ENCODE results near the gene ATRNL1. TPM values are rescaled to one million over a fixed set of nuclear protein-coding genes. Genes with fewer than 3 reads are reported as not detected.

ATRNL1 gene, protein sequence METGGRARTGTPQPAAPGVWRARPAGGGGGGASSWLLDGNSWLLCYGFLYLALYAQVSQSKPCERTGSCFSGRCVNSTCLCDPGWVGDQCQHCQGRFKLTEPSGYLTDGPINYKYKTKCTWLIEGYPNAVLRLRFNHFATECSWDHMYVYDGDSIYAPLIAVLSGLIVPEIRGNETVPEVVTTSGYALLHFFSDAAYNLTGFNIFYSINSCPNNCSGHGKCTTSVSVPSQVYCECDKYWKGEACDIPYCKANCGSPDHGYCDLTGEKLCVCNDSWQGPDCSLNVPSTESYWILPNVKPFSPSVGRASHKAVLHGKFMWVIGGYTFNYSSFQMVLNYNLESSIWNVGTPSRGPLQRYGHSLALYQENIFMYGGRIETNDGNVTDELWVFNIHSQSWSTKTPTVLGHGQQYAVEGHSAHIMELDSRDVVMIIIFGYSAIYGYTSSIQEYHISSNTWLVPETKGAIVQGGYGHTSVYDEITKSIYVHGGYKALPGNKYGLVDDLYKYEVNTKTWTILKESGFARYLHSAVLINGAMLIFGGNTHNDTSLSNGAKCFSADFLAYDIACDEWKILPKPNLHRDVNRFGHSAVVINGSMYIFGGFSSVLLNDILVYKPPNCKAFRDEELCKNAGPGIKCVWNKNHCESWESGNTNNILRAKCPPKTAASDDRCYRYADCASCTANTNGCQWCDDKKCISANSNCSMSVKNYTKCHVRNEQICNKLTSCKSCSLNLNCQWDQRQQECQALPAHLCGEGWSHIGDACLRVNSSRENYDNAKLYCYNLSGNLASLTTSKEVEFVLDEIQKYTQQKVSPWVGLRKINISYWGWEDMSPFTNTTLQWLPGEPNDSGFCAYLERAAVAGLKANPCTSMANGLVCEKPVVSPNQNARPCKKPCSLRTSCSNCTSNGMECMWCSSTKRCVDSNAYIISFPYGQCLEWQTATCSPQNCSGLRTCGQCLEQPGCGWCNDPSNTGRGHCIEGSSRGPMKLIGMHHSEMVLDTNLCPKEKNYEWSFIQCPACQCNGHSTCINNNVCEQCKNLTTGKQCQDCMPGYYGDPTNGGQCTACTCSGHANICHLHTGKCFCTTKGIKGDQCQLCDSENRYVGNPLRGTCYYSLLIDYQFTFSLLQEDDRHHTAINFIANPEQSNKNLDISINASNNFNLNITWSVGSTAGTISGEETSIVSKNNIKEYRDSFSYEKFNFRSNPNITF (N-terminal part only)
- 0.17 and 1.5 TPM in 2 replicates for total RNA-seq

DNA sequence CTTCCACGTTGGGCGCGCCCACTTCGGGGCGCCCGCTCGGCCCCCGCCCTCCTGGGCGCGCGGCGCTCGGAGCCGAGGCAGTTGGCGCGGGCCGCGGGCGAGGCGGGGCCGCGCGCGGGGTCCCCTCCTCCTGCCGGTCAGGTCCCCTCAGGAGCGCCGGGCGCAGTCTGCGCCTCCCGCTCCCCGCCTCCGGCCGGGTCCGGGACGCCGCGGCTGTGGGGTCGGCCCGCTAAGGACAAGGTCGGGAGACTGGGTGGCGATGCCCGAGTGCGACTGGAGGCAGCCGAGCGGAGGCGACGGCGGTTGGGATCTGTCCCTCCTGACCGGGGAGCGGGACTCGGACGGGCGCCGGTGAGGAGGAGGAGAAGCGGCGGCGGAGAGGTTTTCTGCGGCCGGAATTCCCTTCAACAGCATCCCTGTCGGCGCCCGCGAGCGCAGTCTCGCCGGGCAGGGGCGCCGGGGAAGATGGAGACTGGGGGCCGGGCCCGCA is at the start of gene ATRNL1:
Gene ATRNL1 (plus strand): TSS at position 80 of the 490 bp plus-strand sequence. CDS start 386 bp downstream, at position 466.
- DNase-seq, result peak; percentile 17

DNA sequence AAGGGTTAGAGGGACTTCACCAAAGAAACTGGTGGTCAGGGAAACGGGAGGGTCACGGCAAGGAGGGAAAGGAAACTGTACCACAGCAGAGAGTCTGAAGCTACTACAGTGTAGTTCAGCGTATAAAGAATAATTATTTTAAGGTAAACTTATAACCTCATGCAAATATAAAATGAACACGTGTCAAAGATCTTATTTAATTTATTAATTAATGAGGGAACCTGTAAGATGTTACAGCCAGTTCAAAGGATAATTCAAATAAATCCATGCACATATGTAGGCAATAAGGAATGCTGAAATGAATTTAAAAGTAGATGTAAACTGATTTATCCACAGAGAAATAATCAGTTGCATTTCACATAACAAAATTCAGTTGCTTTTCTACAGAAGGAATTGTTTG is 49.4 kb upstream of the ATRNL1 start:
- no peak for DNase-seq

DNA sequence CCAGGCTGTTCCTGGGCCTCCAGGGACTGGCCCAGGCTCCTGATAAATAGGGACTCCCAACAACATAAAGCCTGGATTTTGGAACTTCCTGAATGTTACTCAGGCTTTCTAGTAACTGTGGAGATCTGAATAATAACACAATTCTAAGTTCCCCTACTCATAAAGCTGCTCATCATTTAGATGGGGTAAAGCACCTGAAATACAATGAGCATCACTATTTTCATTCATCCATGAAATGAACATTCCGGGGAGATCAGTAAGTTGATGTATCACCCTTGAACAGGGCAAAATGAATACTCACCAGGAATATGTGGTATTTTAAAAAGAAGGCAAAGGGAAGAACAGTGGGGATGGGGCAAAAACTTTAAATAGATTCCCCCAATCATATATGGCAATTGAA is 48.3 kb upstream of the ATRNL1 start:
- DNase-seq, result no peak

DNA sequence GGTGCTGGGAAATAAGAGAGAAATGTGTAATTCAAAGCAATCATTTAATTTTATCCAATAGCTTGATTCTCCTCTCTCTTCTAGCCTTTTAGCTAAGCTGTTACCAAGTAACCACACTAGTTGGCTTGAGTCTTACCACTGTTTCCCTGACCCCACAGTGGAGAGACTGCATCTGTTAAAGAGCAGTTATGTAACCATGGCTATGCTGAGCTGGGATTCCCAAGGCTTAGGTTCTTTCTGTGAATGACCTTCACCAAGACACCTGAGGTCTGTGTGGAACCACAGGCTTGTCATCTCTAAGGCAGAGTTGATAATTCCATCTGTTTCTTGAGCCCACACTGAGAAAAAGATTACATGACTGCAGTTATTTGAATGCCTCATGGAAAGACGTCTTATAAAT is 47.7 kb upstream of the ATRNL1 start:
- DNase-seq, result no peak

DNA sequence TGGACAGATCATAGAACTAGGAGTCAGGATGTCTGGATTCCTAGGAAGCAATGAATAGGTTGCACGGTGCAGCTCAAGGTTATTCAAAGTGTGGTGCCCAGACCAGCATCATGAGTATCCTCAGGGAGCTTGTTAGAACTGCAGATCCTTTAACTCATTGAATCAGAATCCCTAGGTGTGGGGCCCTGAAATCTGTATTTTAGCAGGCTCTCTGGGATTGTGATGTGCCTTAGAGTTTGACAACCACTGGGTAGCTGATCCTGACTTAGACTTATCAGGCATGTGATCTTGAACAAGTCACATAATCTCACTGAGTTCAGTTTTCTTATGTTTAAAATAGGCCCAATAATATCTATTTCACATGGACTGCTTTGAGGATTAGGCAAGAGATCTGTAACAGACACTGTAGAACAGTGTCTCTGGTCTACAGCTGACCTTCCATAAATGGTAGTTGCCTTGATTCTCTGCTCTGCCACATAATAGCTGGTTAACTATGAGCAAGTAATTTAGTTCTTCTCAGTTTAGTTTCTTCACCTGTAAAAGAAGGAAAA is 46.4 kb upstream of the ATRNL1 start:
- DNase-seq, result no peak

DNA sequence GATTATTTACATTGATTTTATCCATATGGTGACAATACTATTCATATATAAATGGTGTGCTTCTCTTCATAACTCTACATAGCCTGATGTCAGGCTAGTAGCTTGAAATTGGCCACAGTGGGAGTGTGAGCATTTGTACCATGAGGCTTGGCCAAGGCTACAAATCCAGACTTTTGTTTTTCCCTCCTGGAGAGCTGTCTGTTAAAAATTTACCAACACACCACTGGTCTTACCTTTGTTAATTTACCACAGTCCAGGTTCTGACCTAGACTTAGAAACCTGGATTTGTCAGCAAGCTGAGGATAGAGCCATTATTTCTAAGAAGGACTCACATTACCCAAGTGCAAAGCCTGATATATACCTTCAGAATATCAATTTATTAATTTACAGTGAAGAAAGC is 45.5 kb upstream of the ATRNL1 start:
- DNase-seq, result no peak

DNA sequence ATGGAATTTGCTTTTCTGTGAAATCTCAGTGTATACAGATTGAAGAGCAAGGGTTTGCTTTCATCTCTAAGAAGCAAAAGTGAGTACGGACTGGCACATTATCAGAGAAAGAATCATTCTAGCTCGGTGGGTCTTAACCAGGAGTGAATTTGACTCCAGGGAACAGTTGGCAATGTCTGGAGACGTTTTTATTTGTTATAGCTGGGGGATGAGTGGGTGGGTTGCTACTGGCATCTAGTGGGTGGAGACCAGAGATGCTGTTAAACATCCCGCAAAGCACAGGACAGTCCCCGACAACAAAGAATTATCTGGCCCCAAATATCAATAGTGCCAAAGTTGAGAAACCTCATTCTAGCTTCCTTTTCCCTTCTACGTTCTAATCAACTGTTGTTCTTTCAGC is 43.8 kb upstream of the ATRNL1 start:
- no peak for DNase-seq

DNA sequence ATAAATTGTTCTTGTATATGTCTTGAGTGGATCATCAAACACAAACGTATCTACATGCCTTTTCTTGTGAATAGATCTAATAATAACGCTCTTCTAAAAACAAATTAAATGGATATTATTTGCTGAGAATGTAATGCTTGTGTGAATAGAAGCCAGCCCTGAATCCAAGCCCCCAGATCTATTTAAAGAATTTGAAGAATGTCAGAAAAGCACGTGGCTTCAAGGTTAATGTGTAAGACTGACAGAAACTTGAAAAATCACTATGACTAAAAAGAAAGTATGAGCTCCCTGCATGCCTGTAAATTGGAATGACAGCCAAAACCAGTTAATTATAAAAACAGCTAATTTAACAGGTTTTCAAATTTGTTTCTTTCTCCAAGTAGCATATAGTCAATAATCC is 43.2 kb upstream of the ATRNL1 start:
- no peak for DNase-seq

DNA sequence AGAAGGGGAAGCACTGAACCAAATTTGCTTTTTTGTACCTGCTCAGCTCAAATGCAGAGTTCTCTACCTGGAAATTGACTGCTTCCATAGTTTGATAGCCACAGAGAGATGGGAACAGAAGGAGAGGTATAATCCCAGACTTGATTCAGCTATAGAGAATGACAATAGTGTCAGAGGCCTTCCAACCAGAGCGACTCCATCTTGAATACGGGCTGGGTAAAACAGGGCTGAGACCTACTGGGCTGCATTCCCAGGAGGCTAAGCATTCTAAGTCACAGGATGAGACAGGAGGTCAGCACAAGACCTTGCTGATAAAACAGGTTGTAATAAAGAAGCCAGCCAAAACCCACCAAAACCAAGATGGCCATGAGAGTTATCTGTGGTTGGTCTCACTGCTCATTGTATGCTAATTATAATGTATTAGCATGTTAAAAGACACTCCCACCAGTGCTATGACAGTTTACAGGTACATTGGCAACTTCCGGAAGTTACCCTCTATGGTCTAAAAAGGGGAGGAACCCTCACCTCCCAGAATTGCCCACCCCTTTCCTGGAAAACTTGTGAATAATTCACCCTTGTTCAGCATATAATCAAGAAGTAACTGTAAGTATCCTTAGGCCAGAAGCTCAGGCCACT is 42.7 kb upstream of the ATRNL1 start:
- DNase-seq, result no peak

DNA sequence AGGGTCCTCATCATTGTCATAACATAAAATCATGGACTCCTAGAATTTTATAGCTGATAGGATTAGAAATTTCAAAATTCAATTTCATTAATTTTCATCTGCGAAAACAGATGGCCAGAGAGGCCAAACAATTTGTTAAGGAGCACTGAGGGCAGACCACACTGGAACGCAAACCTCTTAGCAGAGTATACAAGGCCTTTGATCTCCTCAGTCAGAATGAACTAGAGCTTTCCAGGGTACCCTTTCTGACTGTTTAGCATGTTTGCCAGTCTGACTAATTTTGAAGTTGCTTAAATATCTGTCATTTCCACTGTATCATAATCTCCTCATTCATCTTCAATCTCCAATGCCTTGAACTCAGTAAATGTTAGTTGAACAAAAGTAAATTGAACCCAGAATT is 41.9 kb upstream of the ATRNL1 start:
- DNase-seq, result no peak

DNA sequence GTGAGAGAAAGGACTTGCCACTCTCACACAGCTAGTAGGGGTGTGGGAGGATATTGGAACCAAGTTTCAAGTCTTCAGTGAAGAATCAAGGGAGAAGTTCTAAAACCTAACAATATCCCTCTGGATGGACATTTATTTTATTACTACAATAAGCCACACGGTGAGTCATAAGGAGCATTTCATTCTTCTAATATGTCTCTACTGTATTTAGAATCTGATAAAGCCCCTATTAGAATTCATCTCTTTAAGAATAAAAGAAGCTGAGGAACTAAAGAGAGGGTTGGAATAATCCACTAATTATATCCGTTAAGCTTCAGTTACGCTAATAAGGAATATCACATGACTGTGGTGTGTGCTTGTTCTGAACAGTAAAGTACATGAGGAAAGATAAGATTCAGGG is 40.9 kb upstream of the ATRNL1 start:
- no peak for DNase-seq

DNA sequence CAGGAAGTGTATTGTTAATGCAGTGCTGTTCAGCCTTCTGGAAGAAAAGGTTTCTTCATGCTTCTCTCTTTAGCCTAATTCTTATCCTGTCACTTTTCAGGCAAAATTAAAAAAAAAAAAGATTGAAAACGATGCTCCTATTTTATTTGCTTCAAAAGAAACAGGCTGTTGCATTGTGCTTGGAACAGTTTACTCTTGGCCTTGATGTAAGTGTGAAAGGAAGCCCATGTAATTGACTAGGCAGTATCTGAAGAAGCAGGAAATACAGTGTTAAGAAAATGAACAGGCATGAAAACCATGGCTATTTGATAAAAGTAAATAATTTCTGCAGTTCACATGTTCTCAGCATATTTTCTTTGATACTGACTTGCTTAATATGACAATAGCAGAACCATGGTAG is 40.4 kb upstream of the ATRNL1 start:
- no peak for DNase-seq

DNA sequence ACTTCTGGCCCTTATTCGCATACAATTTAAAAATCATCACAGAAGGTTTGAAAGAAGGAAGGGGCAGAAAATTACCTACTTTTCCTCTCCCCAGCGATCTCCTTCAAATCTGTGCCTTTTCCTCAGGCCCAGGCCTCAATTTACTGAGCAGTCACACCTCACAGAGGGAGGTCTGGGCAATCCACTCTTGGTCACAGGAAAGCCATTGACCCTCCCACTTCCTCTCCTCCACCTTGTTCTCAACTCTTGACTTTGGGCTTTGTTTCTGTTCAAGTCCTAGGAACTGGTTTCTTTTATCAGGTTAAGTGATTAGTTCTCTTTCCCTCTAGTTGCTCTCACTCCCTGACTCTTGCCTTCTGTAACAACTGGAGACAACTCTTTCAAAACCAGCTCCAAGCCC is 37.0 kb upstream of the ATRNL1 start:
- no peak for DNase-seq

DNA sequence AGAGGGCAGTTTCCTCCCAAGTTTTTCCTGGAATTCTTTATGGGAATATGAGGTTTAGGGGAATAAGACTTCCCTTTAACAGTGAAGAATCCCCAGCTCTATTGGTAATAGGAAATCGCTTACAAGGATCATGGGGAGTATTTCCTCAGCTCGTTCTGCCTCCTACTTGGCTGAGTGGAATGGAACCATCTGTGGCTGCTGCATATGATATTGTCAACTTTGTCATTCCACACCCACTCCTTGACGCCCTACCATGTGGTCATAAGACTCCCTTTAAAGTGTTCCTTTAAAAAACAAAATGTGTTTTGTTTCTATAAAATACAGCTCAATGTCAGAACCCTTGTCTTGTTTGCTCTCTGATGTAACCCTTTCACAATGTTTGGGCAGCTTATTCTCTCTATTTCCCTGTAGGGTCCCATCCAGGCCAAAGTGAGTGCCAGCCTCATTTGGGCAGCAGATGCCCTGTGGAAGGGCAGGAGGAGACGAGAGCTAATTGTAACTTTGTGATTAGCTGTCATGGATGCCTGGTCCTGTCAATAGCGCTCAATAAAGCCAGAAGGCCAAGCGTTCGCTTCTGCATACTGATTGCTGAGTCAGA is 33.8 kb upstream of the ATRNL1 start:
- DNase-seq, result no peak

DNA sequence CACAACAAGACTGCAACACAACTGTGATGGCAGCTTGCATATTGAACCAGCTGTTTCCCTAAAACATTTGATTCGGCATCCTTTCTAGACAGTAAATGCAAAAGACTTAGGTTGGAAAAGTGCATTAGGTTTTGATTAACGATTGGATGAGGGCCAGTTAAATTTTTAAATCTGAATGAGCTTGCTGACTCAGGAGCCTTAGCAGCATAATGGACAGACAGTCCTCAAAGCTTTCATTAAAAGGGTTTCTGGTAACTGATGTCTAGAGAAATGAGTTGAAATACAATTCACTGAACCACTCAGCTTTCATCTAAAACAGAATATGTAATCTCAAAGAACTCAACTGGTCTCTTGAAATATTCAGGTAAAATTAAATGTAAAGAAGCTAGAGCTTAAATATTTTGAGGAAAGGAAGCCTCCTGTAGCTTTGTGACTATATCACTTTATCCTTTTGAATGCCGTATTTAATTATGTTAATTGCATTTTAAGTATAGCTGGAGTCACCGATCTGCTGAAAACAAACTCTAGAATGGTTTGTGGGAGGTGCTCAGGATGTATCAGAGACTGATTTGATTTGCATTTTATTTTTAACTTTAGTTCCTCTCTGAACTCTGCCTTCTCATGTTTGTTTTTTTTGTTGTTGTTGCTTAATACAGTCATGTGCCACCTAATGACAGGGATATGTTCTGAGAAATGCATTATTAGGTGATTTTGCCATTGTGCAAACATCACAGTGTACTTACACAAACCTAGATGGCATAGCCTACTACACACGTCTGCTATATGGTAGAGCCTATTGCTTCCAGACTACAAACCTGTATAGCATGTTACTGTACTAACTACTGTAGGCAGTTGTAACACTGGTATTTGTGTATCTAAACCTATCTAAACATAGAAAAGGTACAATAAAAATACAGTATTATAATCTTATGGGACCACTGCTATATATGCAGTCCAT is 29.2 kb upstream of the ATRNL1 start:
- DNase-seq, result no peak

DNA sequence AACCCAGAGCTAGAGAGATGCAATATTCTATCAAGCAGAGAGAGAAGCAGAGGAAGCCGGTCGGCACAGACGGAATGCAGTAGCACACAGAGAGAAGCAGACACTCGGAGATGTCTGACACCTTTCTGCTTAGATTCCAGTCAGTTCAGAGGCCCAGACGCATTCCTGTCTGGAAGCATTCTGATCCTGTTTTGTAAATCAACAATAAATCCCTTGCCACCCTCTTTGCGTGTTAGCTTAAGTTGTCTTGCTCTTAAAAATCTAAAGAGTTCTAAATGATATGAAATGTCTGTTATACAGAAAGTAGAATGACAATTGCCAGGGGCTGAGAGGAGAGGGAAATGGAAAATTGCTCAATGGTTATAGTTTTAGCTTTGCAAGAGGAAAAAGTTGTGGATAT is 27.4 kb upstream of the ATRNL1 start:
- no peak for DNase-seq

DNA sequence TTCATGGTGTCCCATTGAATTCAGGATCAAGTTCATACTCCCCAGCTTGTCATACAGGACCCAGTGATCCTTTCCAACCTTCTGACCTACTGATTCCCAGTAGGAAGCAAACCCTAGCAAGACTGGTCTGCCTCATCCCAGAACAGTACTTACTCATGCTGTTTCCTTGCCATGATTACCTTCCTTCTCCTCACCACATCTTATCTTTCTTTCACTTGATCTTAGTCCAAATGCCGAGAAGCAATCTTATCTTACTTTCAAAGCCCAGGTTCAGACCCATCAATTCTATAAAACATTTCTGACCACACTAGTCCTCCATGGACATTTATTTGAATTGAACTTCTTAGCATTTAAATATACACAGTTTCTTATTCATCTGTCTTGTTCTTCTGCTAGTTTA is 26.6 kb upstream of the ATRNL1 start:
- DNase-seq, result no peak

DNA sequence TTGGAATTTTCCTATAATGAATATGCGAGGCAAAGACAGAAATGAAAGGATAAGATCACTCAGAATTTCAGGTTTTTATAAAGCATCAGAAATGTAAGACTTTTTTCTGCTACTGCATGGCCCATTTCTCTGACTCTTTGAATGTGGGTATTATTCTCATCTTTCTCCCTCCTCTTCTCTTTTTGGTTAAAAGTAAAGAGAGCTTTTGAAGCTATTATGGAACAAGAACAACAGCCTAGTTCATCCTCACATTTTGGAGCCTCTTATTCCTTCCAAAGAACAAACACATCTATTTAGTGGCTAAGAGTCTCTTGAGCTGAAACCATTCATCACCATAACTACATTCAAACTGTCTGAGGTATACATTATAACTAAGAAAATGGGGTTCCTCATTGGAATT is 19.4 kb upstream of the ATRNL1 start:
- DNase-seq, result no peak

DNA sequence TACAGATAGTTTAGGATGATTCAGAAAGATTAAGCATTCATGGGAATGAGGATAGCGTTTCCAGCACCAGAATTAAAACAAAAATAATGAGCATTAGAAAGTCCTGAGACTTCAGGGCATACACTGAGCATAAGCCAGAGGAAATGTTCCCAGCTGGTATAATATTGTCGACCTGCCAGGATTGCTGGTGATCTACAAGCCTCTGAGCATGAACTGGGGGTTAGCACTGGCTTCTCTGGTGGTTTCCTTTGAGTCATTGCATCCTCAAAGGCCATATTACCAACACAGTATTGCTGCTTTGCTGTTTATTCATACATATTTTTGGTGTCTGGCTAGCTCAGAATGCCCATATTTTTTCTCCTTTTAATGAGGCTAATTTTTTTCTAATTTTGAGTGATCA is 10.7 kb upstream of the ATRNL1 start:
- DNase-seq, result peak; percentile 8

DNA sequence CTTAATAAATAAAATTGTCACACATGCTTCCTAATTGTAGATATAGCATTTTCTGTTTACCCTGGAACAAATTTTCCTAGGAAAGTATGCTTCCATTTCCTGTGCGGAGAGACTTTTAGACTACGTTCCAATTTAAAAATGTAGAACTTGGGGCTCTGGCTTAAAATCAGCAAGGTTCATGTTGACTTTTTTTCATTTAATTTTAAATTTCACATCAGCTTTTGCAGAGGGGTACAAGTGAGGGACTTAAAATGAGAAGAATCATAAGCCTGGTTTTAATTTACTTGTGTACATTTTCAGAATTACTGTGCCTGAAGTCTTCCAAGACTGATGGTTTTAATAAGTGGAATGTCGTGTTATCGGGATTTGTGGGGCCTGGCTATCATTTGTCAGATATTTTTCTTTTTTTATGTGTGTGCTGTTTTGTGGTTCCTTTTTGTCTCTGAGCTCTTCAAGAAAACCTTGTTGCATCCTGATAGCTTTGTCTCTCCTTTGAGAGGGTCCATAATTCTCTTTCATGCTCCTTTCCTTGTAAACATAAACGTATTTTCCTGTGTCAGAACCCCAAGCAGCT is 8.8 kb upstream of the ATRNL1 start:
- no peak for DNase-seq
